GM12878 (cell line): ENCODE results near the gene TMTC1. TPM values are rescaled to one million over a fixed set of nuclear protein-coding genes. Genes with fewer than 3 reads are reported as not detected.

Source experiments
- CEBPZ ChIP-seq: fragments of 150-350 bp; IDR thresholded peaks from 2 replicates; pipeline ENCODE4 v1.6.1; 2016; ENCODE audit warnings: low read depth, low read length
- CREB1 ChIP-seq: IDR thresholded peaks from 2 replicates; pipeline ENCODE4 v1.6.1; 2012; ENCODE audit warnings: low read depth, mild to moderate bottlenecking, inconsistent platforms
- GATAD2B ChIP-seq: fragments of 450-650 bp; conservative IDR thresholded peaks from 2 replicates; pipeline ENCODE4 v1.6.1; 2017; ENCODE audit warnings: low read depth, mild to moderate bottlenecking, moderate library complexity
- MAX ChIP-seq: IDR thresholded peaks from 2 replicates; pipeline ENCODE4 v1.6.1; 2012; ENCODE audit warnings: low read depth, low read length, improper control_type of control experiment
- NFXL1 ChIP-seq: fragments of 450-650 bp; IDR thresholded peaks from 2 replicates; pipeline ENCODE4 v1.6.1; 2017; ENCODE audit warnings: antibody characterized with exemption, mild to moderate bottlenecking, borderline replicate concordance
- NRF1 ChIP-seq: conservative IDR thresholded peaks from 2 replicates; pipeline ENCODE4 v1.6.1; 2011; ENCODE audit warnings: mild to moderate bottlenecking, low read depth, low read length, improper control_type of control experiment
- RAD21 ChIP-seq: IDR thresholded peaks from 2 replicates; pipeline ENCODE4 v1.6.1; 2011; ENCODE audit warnings: mild to moderate bottlenecking, low read depth, low read length, moderate library complexity; ENCODE audit not compliant: insufficient read depth
- RBBP5 ChIP-seq: fragments of 200-600 bp; sonication (generic); conservative IDR thresholded peaks from 2 replicates; pipeline ENCODE4 v1.6.1; 2016
- SUPT20H ChIP-seq: IDR thresholded peaks from 2 replicates; pipeline ENCODE4 v1.6.1; 2011; ENCODE audit warnings: low read depth, mild to moderate bottlenecking, low read length, moderate library complexity, borderline replicate concordance; ENCODE audit not compliant: control insufficient read depth
- ZBTB4 ChIP-seq: fragments of 450-650 bp; formaldehyde crosslinking; IDR thresholded peaks from 2 replicates; pipeline ENCODE4 v1.4.0; 2022; ENCODE audit warnings: mild to moderate bottlenecking, moderate library complexity
- ZNF217 ChIP-seq: fragments of 450-650 bp; IDR thresholded peaks from 2 replicates; pipeline ENCODE4 v1.6.1; 2017; ENCODE audit warnings: antibody characterized with exemption, mild to moderate bottlenecking
- ZNF274 ChIP-seq: IDR thresholded peaks from one replicate; pipeline ENCODE4 v1.8.0; 2011; ENCODE audit not compliant: insufficient read length, insufficient read depth
- polyA plus RNA-seq, 11 experiments: library from polyadenylated mRNA; depleted of rRNA in 4 of 11; unstranded in 6 of 11; stranded (reverse) in 5 of 11; fragments of >200 nt; fragmentation: Nextera tagmentation in 4 of 11; fragmentation: Illumina TruSeq in 1 of 11; extraction: Ambion mirVana in 4 of 11; extraction: Trizol in 1 of 11; gene quantifications; 1 replicate in 1 of 11; 2 replicates in 10 of 11; pipeline versions ENCODE4 v1.2.1 to v1.2.3, GENCODE V29; 2011 to 2016; ENCODE audit warnings: inconsistent platforms in 2 of 11, missing spikeins in 2 of 11, low read depth in 1 of 11
- total RNA-seq, 4 experiments: library from RNA; depleted of rRNA in 3 of 4; stranded (reverse); fragments of >200 nt in 3 of 4; fragmentation: Illumina TruSeq in 1 of 4; extraction: Trizol in 1 of 4; gene quantifications; 2 replicates each; pipeline versions ENCODE4 v1.2.1 to v1.2.3, GENCODE V29; 2013 to 2021

Gene TMTC1
- total and polyA plus RNA-seq, 10 of the 15 experiments (the other 5 are each of a cell fraction or from before 2014, with no cell fraction given) = 0.10 to 20.9 (median 0.57) TPM

DNA sequence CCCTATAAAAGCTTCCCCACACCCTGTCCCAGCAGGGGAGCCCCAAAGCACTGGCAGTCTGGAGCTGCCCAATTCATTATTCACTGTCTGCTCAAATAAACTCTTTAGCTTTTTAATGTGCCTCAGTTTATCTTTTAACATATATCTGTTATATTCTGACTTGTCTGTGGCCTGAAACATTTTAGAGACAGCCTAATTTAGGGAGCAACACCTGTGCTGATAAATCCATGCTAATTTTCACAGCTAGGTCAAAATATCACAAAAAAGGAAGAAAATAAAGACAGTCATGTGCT, 32.9 kb downstream of the TMTC1 start (continued):
- TF ChIP-seq CREB1 (no peak), ZBTB4 (CRISPR knock-in tag) (no peak), ZNF274 (no peak), GATAD2B (no peak), RBBP5 (no peak), SUPT20H (no peak), ZNF217 (no peak), NFXL1 (no peak), MAX (no peak), CEBPZ (no peak), RAD21 (no peak), NRF1 (no peak)
